Measurements from ENCODE around the gene PUS10.
"Not testable (repeated sequence)": the region's sequence is repeated elsewhere in the genome, so short reads cannot be mapped to it uniquely, and the experiment has no call there.

The PUS10 gene

GRCh38 chr2:61013382-61013781 is 4.7 kb downstream of the PUS10 start:
- DNase-seq (ENCODE audit: low read depth in 3 of 3, low spot score in 1 of 3): no peak

GRCh38 chr2:61012303-61012702 is 5.8 kb downstream of the PUS10 start:
- not testable (repeated sequence) for DNase-seq (ENCODE audit: low read depth in 3 of 3, low spot score in 1 of 3)

GRCh38 chr2:61011678-61012077 is 6.4 kb downstream of the PUS10 start:
- DNase-seq (ENCODE audit: low read depth in 3 of 3, low spot score in 1 of 3): no peak

GRCh38 chr2:61009355-61009754 is 8.7 kb downstream of the PUS10 start:
- DNase-seq (ENCODE audit: low read depth in 3 of 3, low spot score in 1 of 3): no peak

- no peak for DNase-seq (ENCODE audit: low read depth in 3 of 3, low spot score in 1 of 3)
Observed at GRCh38 chr2:61006486-61007105, 11.5 kb downstream of the PUS10 start.

- no peak for DNase-seq (ENCODE audit: low read depth in 3 of 3, low spot score in 1 of 3)
Observed at GRCh38 chr2:61005736-61006135, 12.3 kb downstream of the PUS10 start.

GRCh38 chr2:60998628-60999545 is 19.2 kb downstream of the PUS10 start:
- DNase-seq (ENCODE audit: low read depth in 3 of 3, low spot score in 1 of 3): no peak

- DNase-seq (ENCODE audit: low read depth in 3 of 3, low spot score in 1 of 3): no peak
Observed at GRCh38 chr2:60994131-60994530, 23.9 kb downstream of the PUS10 start.

- no peak for DNase-seq (ENCODE audit: low read depth in 3 of 3, low spot score in 1 of 3)
Observed at GRCh38 chr2:60992985-60993392, 25.1 kb downstream of the PUS10 start.

- DNase-seq (ENCODE audit: low read depth in 3 of 3, low spot score in 1 of 3): no peak
Observed at GRCh38 chr2:60991644-60992043, 26.4 kb downstream of the PUS10 start.

- no peak for DNase-seq (ENCODE audit: low read depth in 3 of 3, low spot score in 1 of 3)
Observed at GRCh38 chr2:60989259-60989658, 28.8 kb downstream of the PUS10 start.

GRCh38 chr2:60987656-60988055 is 30.4 kb downstream of the PUS10 start:
- not testable (repeated sequence) for DNase-seq (ENCODE audit: low read depth in 3 of 3, low spot score in 1 of 3)

- DNase-seq (ENCODE audit: low read depth in 3 of 3, low spot score in 1 of 3): no peak
Observed at GRCh38 chr2:60987041-60987440, 31.0 kb downstream of the PUS10 start.

- no peak for DNase-seq (ENCODE audit: low read depth in 3 of 3, low spot score in 1 of 3)
Observed at GRCh38 chr2:60984720-60985119, 33.3 kb downstream of the PUS10 start.

- not testable (repeated sequence) for DNase-seq (ENCODE audit: low read depth in 3 of 3, low spot score in 1 of 3)
Observed at GRCh38 chr2:60982066-60982465, 36.0 kb downstream of the PUS10 start.

GRCh38 chr2:60980071-60980815 is 37.8 kb downstream of the PUS10 start:
- no peak for DNase-seq (ENCODE audit: low read depth in 3 of 3, low spot score in 1 of 3)

- no peak for DNase-seq (ENCODE audit: low read depth in 3 of 3, low spot score in 1 of 3)
Observed at GRCh38 chr2:60979231-60979630, 38.8 kb downstream of the PUS10 start.

- no peak for DNase-seq (ENCODE audit: low read depth in 3 of 3, low spot score in 1 of 3)
Observed at GRCh38 chr2:60977562-60977895, 40.5 kb downstream of the PUS10 start.

GRCh38 chr2:60976875-60977561 is 41.0 kb downstream of the PUS10 start:
- DNase-seq (ENCODE audit: low read depth in 3 of 3, low spot score in 1 of 3): no peak

- DNase-seq (ENCODE audit: low read depth in 3 of 3, low spot score in 1 of 3): no peak
Observed at GRCh38 chr2:60976256-60976850, 41.7 kb downstream of the PUS10 start.

- no peak for DNase-seq (ENCODE audit: low read depth in 3 of 3, low spot score in 1 of 3)
Observed at GRCh38 chr2:60974652-60975051, 43.4 kb downstream of the PUS10 start.
